ENCODE data around the gene RSAD1.

RSAD1 gene

DNA sequence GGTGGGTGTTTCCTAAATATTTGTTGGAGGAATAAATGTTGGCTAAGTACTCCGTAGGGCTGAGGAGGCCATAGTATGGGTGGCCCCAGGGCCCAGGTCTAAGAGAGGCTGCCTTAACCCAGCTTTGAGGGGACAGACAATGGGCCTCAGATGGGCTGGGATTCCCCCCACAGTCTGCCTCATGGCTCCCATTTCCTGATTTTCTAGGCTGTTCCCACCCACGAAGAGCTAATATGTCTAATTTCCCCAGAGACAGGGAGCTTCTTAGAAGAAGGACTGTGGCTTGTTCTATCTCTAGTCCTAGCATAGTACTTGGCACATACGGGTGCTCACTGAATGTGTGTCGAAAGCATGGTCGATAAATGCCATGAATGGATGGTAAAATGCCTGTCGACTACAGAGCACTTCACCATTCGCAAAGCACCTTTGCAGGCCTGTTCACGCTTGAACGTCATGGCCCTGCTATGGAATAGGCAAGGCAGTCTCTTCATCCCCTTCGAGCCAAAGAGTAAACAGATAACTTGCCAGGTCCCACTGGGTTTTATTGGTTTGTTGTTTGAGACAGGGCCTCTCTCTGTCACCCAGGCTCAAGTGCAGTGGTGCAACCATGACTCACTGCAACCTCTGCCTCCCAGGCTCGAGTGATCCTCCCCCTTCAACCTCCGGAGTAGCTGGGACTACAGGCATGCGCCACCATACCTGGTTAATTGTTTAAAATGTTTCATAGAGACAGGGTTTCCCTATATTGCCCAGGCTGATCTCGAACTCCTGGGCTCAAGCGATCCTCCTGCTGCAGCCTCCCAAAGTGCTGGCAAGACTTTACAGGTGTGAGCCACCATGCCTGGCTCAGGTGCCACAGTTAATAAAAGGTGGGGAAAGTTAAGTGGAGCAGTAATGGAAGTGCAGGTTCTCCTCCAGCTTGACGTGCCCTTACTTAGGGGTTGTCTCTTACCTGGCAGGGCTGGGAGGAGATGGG, 19.7 kb upstream of the RSAD1 start:
- peak in 1 of 2 experiments; percentile 50 for DNase-seq

GRCh38 chr17:50459756-50460155, 18.9 kb upstream of the RSAD1 start:
- DNase-seq = no peak

- DNase-seq = no peak
These were observed 17.7 kb upstream of the RSAD1 start for GRCh38 chr17:50460831-50461526.

DNA sequence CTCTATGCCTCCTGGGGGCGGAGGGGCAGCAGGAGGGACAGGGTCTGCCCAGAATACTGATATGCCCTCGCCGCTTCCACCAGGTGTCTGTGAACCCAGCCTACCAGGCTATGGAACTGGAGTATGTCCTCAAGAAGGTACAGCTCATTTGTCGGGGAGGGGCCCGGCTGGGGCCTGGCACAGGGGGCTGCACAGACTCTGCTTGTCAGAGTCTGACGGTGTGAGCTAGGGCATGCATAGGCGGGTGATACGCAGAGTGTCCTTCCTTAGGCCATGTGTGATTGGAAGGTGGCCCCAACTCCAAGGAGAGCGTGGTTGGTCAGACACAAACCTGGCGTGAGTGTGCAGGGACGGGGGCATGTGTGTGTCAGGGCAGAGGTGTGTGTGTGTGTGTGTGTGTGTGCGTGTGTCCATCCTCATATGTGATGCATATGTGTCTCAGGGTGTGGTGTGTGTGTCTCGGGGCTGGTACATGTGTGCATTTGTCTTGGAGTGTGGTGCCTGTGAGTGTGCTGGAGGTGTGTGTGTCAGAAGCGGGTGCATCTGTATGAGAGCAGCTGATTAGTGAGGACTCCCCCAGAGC, 17.0 kb upstream of the RSAD1 start:
- no peak for DNase-seq

DNA sequence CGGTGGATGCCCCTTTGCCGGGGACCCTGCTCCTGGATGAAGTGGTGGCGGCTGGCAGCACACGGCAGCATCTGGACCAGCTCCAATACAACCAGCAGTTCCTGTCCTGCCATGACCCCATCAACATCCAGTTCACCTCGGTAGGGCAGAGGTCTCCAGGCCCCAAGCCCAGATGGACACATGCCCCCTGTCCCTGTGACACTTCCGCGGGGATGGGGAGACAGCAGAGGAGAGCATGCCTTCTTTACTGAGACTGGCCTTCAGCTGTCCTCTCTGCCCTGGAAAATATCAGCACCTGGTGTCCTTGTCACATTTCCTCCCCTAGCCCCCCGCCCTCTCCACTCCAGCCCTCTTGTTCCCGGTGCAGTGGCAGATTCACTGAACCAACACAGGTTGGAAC, 16.2 kb upstream of the RSAD1 start:
- peak; percentile 33 to 41 for DNase-seq

DNA sequence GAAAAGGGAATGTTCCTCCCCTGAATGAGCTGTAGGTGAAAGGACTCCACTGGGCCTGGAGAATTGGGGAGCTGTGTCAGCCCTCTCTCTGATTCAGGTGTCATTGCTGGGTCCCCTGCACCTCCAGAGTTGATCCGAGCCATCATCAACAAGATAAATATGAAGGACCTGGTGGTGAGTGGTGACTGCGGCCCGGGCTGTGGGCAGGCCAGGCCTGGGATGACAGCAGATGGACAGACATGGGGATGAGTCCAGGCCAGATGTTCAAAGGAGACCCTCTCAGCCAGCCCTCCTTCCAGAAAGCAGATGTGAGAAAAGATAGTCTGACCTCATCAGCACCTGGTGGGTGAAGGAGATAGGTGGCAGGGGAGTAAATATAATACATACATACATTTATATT, 14.5 kb upstream of the RSAD1 start:
- no peak for DNase-seq

DNA sequence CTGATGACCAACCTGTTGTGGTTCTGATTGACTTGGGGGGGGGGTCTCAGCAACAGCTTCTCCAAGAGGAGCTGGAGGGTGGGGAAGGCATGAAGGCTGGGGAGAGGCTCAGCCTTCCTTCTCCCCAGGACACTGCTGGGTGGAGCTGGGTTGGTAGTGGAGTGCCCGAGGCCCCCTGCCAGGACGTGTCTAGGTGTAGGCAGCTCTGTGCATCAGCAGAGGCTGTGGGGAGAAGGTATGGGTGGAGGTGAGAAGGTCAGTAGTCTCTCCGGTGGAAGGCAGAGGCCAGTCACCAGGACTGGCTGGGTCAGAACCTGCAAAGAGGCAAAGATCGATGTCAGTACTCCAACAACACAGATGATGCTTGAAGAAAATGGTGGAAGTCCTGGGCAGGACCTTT, 13.9 kb upstream of the RSAD1 start:
- no peak for DNase-seq

- no peak for DNase-seq
These were observed 13.5 kb upstream of the RSAD1 start for GRCh38 chr17:50465171-50465570.

DNA sequence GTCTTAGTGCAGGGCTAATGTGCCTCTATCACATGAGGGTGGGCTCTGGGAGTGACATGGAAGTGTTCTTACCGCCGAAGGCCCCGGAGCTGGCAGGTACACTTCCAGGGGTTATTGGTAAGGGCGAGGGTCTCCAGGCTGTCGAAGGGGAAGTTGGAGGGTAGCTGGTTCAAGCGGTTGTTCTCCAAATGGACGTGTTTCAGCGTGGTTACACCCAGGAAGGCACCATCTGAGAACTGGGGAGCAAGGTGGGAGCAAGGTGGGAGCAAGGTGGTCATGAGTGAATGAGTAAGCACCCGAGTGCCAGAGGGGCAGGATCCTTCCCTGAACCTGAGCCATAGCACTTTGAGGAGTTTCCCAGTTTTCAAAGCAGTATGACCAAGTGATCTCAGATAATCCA, 13.0 kb upstream of the RSAD1 start:
- no peak for DNase-seq

GRCh38 chr17:50466371-50467113, 12.1 kb upstream of the RSAD1 start:
- DNase-seq = no peak

DNA sequence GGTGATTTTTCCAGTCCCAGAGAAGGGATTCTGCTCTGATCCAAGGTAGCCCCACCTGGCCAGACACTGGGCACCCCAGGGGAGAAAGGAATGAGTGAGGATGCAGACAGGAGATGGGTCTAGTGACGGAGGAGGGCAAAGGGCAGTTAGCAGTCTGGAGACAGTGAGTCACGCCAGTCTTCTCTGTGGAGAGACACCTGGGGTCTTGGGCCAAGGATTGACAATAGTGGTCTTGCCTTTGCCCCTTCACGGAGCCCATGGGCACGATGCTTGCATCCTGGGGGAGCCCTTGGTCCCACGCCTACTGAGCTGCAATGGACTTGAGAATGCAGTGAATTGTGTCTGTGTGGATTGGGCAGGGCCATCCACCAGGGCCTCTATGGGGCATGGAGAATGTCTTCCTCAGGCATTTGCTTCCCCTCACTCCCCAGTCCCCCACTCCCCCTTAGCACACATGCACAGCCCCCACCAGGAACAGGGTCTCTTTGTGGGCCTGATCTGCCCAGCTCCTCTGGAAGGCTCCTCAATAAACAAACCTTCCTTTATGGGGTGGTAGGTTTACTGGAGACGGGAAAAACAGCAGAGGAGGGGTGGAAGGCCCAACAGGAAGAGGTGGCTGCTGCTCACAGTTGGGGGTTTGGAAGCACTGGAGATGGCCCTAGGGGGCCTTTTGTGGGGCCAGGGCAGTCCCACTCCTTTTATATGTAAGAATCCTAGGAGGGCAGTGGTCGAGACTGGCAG, 11.4 kb upstream of the RSAD1 start:
- DNase-seq = no peak

GRCh38 chr17:50467855-50468303, 10.8 kb upstream of the RSAD1 start:
- no peak for DNase-seq

GRCh38 chr17:50468304-50469207, 10.1 kb upstream of the RSAD1 start, which contains the start of gene CHAD:
Gene CHAD (minus strand): TSS chr17:50468880. CDS start chr17:50468813, 67 bp downstream.
- DNase-seq = no peak

- DNase-seq = no peak
These were observed 9.5 kb upstream of the RSAD1 start for GRCh38 chr17:50469208-50469605.

DNA sequence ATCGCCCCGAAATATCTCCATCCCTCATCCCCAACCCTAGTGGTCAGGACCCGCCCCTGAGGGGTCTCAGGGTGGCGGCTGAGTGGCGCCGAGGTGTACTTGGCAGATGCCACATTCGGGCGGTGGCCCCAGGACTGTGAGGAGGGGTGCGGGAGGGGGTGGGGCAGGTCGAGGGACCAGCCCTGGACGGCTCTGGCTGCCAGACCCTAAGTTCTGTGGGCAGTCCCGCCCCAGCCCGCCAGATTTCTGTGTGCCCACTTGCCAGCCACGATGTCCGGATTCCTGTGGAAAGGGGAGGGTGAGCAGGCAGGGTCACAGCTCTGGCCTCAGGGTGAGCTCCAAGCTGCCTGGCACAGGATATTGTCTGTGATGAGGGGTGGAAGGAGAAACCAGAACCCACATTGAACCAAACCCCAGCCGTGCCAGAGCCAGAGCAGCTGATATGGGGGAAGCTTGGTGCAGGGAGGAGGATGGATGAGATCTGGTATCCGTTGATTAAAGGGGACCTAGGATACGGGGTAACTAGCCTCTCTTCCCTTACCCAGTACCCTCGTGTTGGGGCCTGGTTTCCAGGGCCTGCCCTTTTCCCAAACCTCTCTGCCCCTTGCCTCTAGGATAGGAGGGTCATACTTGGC, 8.9 kb upstream of the RSAD1 start:
- no peak for DNase-seq

- DNase-seq = no peak
These were observed 8.2 kb upstream of the RSAD1 start for GRCh38 chr17:50470426-50470825.

DNA sequence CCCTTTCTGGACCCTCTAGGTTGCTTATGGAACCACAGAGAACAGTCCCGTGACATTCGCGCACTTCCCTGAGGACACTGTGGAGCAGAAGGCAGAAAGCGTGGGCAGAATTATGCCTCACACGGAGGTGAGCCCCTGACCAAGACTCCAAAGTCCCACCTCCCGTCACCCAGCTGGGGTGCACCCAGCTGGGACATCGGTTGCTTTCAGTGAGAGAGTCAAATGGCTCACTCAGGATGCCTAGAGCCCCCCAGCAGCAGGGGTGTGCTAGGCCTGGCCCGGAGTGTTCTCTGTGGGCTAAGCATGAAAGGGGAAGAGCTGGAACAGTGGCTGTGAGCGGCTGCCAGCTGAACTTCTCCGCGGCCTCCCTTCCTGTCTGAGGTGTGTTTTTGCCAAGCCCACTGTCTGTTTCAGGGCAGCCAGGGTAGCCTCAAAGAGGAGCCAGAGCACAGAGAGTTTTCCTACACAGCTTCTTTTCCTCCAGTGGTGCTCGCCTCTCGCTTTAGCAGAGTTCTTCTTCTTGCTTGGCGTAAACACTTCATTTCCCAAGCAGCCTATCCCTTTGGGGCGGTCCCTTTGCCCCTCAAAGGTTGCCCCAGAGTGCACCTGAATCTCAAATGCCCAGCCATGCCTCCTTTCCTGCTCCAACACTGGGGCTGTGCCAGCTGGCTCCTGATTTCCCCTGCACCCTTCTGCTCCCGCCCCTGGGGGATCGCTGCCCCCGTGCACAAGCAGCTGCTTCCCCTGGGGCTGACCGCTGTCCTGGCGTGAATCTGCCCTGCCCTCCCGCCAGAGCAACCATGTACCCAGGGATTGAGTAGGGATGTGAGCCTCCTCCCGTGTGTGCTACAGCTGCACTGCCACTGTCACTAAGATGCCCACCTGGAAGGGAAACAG, 7.4 kb upstream of the RSAD1 start:
- DNase-seq = no peak

GRCh38 chr17:50472286-50472685, 6.4 kb upstream of the RSAD1 start:
- no peak for DNase-seq

DNA sequence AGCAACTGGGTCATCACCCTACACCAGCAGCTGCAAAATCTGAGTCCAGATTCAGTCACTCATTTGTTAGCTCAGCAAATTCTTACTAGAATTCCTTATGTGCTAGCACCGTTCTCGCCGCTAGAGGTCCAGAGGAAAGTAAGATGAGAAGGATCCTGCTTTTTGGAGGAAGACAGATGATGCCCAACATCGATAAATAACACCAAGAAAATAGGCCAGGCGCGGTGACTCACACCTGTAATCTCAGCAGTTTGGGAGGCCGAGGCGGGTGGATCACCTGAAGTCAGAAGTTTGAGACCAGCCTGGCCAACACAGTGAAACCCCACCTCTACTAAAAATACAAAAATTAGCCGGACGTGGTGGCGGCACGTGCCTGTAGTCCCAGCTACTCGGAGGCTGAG, 5.9 kb upstream of the RSAD1 start:
- DNase-seq = peak; percentile 27 to 58
